GM19372 (cell line): Measurements from ENCODE around the gene GPR61.

Experiments
- ATAC-seq: cut with Tn5 transposase; IDR thresholded peaks from one replicate; pipeline ENCODE4 v1.9.1; 2021; ENCODE audit warnings: mild to moderate bottlenecking, low read depth, moderate library complexity; ENCODE audit not compliant: unreplicated experiment

GPR61 gene

GRCh38 chr1:109534307-109534858 is 5.3 kb upstream of the GPR61 start:
- ATAC-seq: no peak

- ATAC-seq: no peak
Measured at GRCh38 chr1:109535481-109535880, 4.2 kb upstream of the GPR61 start.

- no peak for ATAC-seq
Measured at GRCh38 chr1:109535971-109536491, 3.6 kb upstream of the GPR61 start.

DNA sequence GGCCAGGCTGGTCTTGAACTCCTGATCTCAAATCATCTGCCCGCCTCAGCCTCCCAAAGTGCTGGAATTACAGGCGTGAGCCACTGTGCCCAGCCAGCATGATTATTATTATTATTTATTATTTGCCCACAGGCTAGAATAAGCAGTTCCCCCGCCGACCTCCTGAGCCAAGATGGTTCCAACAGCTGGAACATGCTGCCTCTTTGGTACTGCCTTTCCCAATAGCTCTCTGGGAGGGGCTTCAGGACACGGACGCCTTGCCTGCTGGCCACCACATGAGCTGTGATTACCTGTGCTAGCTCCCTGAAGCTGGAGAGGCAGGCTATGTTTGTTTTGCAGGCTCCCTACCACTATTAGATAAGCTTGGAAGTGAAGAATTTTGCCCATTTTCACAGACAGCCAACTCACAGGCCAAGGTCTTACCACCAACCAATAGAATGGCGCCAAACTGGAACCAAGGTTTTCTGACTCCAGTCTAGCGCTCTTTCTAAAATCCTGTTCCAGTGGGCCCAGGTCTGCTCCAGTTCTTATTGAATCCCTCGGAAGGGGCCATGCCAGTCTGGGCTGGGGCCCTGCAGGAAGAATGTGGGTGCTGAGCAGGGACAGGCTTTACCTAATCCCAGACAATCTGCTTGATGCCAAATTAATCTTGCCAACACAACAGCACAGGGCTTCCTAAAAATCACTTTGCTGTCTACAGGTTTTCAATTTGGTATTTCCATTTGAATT is 2.1 kb upstream of the GPR61 start:
- no peak for ATAC-seq

GRCh38 chr1:109538827-109539555 is 681 bp upstream of the GPR61 start:
- ATAC-seq: no peak

- no peak for ATAC-seq
Measured at GRCh38 chr1:109541102-109541501, 1.4 kb downstream of the GPR61 start.

DNA sequence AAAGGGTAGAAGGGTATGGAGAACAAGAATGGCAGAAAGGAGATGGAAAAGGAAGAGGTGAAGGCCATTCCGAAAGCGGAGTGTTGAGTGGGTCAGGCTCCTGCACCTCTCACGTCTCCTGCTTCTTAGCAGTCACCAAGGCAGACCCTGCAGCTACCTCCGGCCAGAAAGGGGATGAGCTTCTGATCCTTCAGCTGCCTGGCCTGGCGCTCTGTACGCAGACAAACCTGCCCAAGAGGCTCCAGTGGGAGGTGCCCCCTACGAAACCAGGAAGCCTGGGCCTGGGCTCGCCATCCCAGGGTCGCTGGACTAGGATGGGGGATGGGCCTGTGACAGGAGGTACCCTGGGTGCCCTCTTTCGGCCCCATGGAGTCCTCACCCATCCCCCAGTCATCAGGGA is 3.0 kb downstream of the GPR61 start:
- ATAC-seq: no peak

DNA sequence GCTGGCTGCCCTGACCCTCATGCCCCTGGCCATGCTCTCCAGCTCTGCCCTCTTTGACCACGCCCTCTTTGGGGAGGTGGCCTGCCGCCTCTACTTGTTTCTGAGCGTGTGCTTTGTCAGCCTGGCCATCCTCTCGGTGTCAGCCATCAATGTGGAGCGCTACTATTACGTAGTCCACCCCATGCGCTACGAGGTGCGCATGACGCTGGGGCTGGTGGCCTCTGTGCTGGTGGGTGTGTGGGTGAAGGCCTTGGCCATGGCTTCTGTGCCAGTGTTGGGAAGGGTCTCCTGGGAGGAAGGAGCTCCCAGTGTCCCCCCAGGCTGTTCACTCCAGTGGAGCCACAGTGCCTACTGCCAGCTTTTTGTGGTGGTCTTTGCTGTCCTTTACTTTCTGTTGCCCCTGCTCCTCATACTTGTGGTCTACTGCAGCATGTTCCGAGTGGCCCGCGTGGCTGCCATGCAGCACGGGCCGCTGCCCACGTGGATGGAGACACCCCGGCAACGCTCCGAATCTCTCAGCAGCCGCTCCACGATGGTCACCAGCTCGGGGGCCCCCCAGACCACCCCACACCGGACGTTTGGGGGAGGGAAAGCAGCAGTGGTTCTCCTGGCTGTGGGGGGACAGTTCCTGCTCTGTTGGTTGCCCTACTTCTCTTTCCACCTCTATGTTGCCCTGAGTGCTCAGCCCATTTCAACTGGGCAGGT is 3.8 kb downstream of the GPR61 start:
- no peak for ATAC-seq

DNA sequence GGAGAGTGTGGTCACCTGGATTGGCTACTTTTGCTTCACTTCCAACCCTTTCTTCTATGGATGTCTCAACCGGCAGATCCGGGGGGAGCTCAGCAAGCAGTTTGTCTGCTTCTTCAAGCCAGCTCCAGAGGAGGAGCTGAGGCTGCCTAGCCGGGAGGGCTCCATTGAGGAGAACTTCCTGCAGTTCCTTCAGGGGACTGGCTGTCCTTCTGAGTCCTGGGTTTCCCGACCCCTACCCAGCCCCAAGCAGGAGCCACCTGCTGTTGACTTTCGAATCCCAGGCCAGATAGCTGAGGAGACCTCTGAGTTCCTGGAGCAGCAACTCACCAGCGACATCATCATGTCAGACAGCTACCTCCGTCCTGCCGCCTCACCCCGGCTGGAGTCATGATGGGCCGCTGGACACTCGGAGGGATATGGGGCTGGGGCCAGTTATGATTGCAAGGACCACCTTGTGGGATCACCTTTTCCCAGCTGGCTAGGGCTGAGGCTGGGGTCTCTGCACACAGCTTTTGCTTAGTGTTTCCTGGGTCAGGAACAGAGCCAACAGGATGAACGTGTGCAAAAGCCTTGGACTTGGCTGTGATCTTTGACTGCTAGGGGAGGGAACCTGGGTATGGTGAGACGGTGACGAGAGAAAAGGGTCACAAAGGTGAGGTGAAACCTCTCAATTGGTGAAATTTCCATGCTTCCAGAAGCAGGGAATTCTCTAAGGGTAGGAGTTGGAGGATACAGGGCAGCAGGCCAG is 4.5 kb downstream of the GPR61 start:
- ATAC-seq: no peak

DNA sequence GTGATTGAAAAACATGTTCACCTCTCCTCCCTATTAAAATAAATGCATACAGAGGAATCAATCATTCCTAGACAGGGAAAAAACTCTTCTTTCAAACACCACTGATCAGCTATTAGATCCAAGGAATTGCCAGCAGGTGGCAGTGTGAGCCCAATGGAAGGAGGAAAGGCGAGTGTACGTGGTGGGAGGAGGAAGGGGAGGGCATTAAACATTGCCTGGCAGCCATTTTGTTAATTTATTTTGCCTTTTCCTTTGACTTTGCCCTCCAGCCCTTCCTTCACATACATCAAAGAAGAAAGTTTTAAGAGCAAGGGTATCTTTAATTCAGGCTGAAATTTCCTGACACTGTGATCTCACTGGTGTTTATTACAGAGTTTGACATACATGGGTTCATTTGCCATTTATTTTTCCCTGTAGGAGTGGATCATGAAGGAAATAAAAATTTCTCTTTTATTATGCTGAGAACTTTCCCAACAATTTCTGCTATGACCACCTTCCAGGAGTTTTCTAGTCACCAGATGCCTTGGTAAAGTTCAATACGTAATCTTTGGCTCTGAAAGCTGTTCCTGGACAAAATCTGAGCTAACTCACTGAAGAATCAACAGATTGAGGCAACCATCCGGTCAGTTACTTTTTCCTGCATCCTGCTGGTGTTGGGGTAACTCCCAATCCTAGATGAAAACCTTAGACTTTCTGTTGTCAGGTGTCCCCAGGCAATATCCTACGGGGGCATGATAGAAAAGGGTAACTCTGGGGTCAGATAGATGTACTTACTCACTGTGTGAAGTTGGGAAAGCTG is 6.8 kb downstream of the GPR61 start:
- ATAC-seq: no peak

GRCh38 chr1:109547463-109548320 is 8.0 kb downstream of the GPR61 start:
- ATAC-seq: no peak

- peak; percentile 92 for ATAC-seq
Measured at GRCh38 chr1:109548321-109549267, 8.9 kb downstream of the GPR61 start, which contains the start of gene GNAI3. TSS of gene GNAI3 (plus strand) at chr1:109548615. CDS start at chr1:109548721, 106 bp downstream.

DNA sequence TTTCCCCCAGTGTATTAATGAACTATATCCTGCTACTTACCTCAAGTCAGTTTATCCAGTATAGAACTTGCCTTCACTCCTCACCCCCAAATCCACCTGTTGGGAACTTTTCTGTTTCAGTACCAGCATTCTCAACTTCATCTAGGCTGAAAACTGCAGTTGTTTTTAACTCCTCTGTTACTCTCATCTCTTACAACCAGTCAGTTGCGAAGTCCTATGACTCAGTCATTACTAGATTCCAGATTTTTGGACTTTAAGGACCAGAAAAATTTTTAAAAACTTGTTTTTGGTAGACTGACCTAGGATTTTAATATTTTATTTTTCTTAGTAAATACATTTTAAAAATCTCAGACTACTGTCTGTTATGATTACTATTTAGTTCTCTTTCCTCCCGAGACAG is 16.9 kb downstream of the GPR61 start:
- no peak for ATAC-seq

- no peak for ATAC-seq
Measured at GRCh38 chr1:109557520-109557919, 17.8 kb downstream of the GPR61 start.

DNA sequence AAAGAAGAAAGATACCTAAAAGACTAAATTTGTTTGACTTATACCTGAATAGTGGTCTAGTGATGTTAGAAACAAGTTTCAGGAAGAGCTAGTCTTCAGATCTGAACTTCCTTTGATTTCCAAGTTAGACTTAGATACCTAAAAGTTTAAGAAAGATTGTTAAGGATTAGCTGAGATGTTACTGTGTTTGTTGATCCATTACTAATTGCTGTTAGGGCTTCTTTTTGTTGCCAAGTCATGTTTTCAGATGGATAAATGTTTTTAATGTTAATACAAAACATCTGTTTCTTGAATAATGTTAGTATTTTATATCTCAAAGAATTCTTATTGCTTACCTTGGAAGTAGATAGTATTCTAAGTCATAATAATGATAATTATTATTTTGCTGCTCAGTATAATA is 20.3 kb downstream of the GPR61 start:
- no peak for ATAC-seq

DNA sequence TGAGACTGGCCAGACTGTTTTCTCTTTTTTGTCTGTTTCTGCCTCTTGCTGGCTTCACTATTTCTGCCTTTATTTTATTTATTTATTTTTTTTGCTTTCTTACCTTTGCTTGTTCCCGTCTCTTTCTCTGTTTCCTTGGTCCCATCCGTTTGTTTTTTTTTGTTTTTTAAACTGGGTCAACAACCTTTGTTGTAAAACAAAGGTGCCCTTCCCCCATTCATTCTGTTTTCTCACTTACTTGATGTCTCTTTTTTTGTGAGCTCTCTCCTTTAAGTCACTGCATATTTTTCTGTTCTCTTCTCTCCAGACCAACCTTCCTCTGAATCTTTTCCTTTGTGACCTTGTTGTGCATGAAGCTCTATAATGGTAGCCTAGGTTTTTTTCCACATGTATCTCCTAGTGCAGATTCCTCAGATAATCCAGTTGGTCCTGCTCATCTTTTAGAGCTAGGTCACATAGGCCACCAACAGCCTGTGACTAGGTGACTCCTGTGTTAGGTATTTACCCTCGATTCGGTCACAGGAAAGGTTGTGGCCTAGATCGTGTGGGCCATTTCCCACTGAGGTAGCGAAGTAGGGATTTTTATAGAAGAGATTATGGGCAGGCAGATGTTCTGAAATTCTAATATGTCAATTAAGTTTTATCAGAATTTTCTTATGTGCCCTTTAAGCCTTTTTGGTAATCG is 24.7 kb downstream of the GPR61 start:
- ATAC-seq: no peak

- no peak for ATAC-seq
Measured at GRCh38 chr1:109565241-109565640, 25.6 kb downstream of the GPR61 start.
